ENCODE results near the gene CTXND1.
A peak's percentile ranks its signal among the peaks of the same experiment; 100 is the strongest.

- no peak for TF ChIP-seq POLR2A (IDR thresholded peaks at IDR 0.05)
- peak in 3 of 5 experiments; percentile 25 to 49 (median 34) for TF ChIP-seq CTCF (IDR thresholded peaks at IDR 0.05)
- no peak for TF ChIP-seq EP300 (IDR thresholded peaks at IDR 0.05; ENCODE audit: low read depth)
Measured at GRCh38 chr15:80242132-80242769, 9.8 kb downstream of the CTXND1 start.
